Testis (tissue), 3 donors: Measurements from ENCODE around the gene AIG1. TPM values are rescaled to one million over a fixed set of nuclear protein-coding genes. Genes with fewer than 3 reads are reported as not detected.

ENCODE experiments used
- DNase-seq: peaks from one replicate; pipeline ENCODE4 v3.0.0-alpha.2; 2019
- H3K27ac ChIP-seq, 2 donors: fragments of 200-600 bp; sonication (generic); one replicate each; pipeline ENCODE4 v1.5.1; 2019
- H3K27me3 ChIP-seq: fragments of 200-600 bp; sonication (generic); one replicate; pipeline ENCODE4 v1.5.1; 2019
- H3K36me3 ChIP-seq: fragments of 200-600 bp; sonication (generic); one replicate; pipeline ENCODE4 v1.5.1; 2017; ENCODE audit warnings: low read depth; ENCODE audit errors: missing control alignments
- H3K4me1 ChIP-seq: fragments of 200-600 bp; sonication (generic); one replicate; pipeline ENCODE4 v1.5.1; 2019
- H3K4me3 ChIP-seq, 2 donors: fragments of 200-600 bp; sonication (generic); one replicate each; pipeline ENCODE4 v1.5.1; 2017 to 2019
- H3K9me3 ChIP-seq: fragments of 200-600 bp; sonication (generic); one replicate; pipeline ENCODE4 v1.5.1; 2017
- CTCF ChIP-seq, 3 experiments: fragments of 450-650 bp in 2 of 3; fragments of 200-600 bp in 1 of 3; sonication (generic) in 1 of 3; IDR thresholded peaks; one replicate each; pipeline ENCODE4 v1.5.1; 2016 to 2019; ENCODE audit warnings: antibody characterized with exemption in 3 of 3, mild to moderate bottlenecking in 2 of 3, moderate library complexity in 1 of 3
- POLR2A ChIP-seq: fragments of 450-650 bp; IDR thresholded peaks from one replicate; pipeline ENCODE4 v1.6.1; 2017; ENCODE audit warnings: antibody characterized with exemption, mild to moderate bottlenecking, moderate library complexity
- WGBS, 2 donors: methylation state at CpG; one replicate each; pipeline ENCODE4 v1.1.5; 2018; 5-methylcytosine and 5-hydroxymethylcytosine counted together
- intact Hi-C: fragments of 100-400 bp; cut with DNase I; formaldehyde crosslinking; loops from one replicate; pipeline ENCODE4 v1.15.1; 2023; ENCODE audit warnings: low total_unique reads
- polyA plus RNA-seq: library from polyadenylated mRNA; stranded (reverse); fragments of 350-450 nt; fragmentation: Illumina TruSeq; extraction: RNeasy Lipid Tissue Mini Kit (QIAGEN cat#74804); gene quantifications from one replicate; pipeline ENCODE4 v1.2.3, GENCODE V29; 2014; ENCODE audit warnings: low read depth, low replicate concordance; ENCODE audit not compliant: insufficient read depth
- total RNA-seq, 2 donors: library from RNA; depleted of rRNA; stranded (reverse); fragments of >200 nt; gene quantifications; one replicate each; pipeline ENCODE4 v1.2.3, GENCODE V29; 2016

Gene AIG1
- total and polyA plus RNA-seq, 3 donors from 2014 or later, result 39.6 to 57.9 (median 50.7) TPM

GRCh38 chr6:143286251-143286795, 225.6 kb downstream of the AIG1 start:
- Histone ChIP-seq H3K27me3 (no peaks in the 10 kb centered on the region), H3K36me3 (no peaks in the 10 kb centered on the region), H3K4me3 (no peak overlapping the region), H3K9me3 (no peaks in the 10 kb centered on the region), H3K27ac (no peak overlapping the region), H3K4me1 (no peaks in the 10 kb centered on the region)
- WGBS, 2 donors, result 74 to 80% methylated on average over 5 of the region's 5 CpGs
- DNase-seq, result no peak
- intact Hi-C loops, result no loop called here
- no peak for TF ChIP-seq POLR2A
- TF ChIP-seq CTCF (IDR thresholded peaks at IDR 0.05), result no peak

GRCh38 chr6:143288923-143289322, 228.2 kb downstream of the AIG1 start:
- Histone ChIP-seq H3K36me3 (no peaks in the 10 kb centered on the region), H3K4me3 (no peak overlapping the region), H3K27ac (no peak overlapping the region), H3K9me3 (no peaks in the 10 kb centered on the region), H3K4me1 (no peaks in the 10 kb centered on the region), H3K27me3 (no peaks in the 10 kb centered on the region)
- intact Hi-C loops, result no loop called here
- no peak for TF ChIP-seq POLR2A
- no peak for TF ChIP-seq CTCF (IDR thresholded peaks at IDR 0.05)
- no peak for DNase-seq
- WGBS, 2 donors, result 56 to 69% methylated on average over 1 of the region's 1 CpG

- Histone ChIP-seq H3K9me3 (no peaks in the 10 kb centered on the region), H3K4me1 (no peaks in the 10 kb centered on the region), H3K4me3 (no peak overlapping the region), H3K27ac (no peak overlapping the region), H3K27me3 (no peaks in the 10 kb centered on the region), H3K36me3 (no peaks in the 10 kb centered on the region)
- 90 to 92% methylated on average over 7 of the region's 7 CpGs for WGBS, 2 donors
- TF ChIP-seq CTCF (IDR thresholded peaks at IDR 0.05) (no peak), POLR2A (no peak)
- DNase-seq, result no peak
- intact Hi-C loops, result no loop called here
These were observed 229.5 kb downstream of the AIG1 start for GRCh38 chr6:143290206-143290605.

GRCh38 chr6:143293523-143293922, 232.8 kb downstream of the AIG1 start:
- no peaks in the 10 kb centered on the region for H3K9me3 ChIP-seq
- no peaks in the 10 kb centered on the region for H3K4me1 ChIP-seq
- H3K27ac ChIP-seq, result no peak overlapping the region
- no peak for TF ChIP-seq CTCF (IDR thresholded peaks at IDR 0.05)
- TF ChIP-seq POLR2A, result no peak
- H3K4me3 ChIP-seq, result no peak overlapping the region
- H3K36me3 ChIP-seq, result no peaks in the 10 kb centered on the region
- intact Hi-C loops, result no loop called here
- DNase-seq, result no peak
- H3K27me3 ChIP-seq, result no peaks in the 10 kb centered on the region

- intact Hi-C loops, result no loop called here
- H3K9me3 ChIP-seq, result no peaks in the 10 kb centered on the region
- H3K27ac ChIP-seq, result no peak overlapping the region
- DNase-seq, result no peak
- WGBS, 2 donors, result 58 to 79% methylated on average over 1 of the region's 1 CpG
- no peaks in the 10 kb centered on the region for H3K36me3 ChIP-seq
- no peak overlapping the region for H3K4me3 ChIP-seq
- H3K4me1 ChIP-seq, result no peaks in the 10 kb centered on the region
- no peaks in the 10 kb centered on the region for H3K27me3 ChIP-seq
- TF ChIP-seq POLR2A (no peak), CTCF (IDR thresholded peaks at IDR 0.05) (no peak)
These were observed 233.7 kb downstream of the AIG1 start for GRCh38 chr6:143294265-143294860.
